GM12875 (cell line): ENCODE data around the gene RPTOR.

Experiments
- H3K4me3 ChIP-seq: one replicate; pipeline ENCODE4 v1.5.1; 2011; ENCODE audit warnings: low read depth, low read length, control low read depth
- TF ChIP-seq, protein P1 (sequence below): IDR thresholded peaks from 2 replicates; pipeline ENCODE4 v1.5.1; 2011; ENCODE audit warnings: low read depth, mild to moderate bottlenecking, control low read depth, inconsistent platforms, low read length, moderate library complexity, borderline replicate concordance; ENCODE audit not compliant: insufficient read depth

RPTOR gene

GRCh38 chr17:80921741-80922579, 377.3 kb downstream of the RPTOR start:
- TF ChIP-seq, protein P1, sequence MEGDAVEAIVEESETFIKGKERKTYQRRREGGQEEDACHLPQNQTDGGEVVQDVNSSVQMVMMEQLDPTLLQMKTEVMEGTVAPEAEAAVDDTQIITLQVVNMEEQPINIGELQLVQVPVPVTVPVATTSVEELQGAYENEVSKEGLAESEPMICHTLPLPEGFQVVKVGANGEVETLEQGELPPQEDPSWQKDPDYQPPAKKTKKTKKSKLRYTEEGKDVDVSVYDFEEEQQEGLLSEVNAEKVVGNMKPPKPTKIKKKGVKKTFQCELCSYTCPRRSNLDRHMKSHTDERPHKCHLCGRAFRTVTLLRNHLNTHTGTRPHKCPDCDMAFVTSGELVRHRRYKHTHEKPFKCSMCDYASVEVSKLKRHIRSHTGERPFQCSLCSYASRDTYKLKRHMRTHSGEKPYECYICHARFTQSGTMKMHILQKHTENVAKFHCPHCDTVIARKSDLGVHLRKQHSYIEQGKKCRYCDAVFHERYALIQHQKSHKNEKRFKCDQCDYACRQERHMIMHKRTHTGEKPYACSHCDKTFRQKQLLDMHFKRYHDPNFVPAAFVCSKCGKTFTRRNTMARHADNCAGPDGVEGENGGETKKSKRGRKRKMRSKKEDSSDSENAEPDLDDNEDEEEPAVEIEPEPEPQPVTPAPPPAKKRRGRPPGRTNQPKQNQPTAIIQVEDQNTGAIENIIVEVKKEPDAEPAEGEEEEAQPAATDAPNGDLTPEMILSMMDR: no peak
- no peak overlapping the region for H3K4me3 ChIP-seq

DNA sequence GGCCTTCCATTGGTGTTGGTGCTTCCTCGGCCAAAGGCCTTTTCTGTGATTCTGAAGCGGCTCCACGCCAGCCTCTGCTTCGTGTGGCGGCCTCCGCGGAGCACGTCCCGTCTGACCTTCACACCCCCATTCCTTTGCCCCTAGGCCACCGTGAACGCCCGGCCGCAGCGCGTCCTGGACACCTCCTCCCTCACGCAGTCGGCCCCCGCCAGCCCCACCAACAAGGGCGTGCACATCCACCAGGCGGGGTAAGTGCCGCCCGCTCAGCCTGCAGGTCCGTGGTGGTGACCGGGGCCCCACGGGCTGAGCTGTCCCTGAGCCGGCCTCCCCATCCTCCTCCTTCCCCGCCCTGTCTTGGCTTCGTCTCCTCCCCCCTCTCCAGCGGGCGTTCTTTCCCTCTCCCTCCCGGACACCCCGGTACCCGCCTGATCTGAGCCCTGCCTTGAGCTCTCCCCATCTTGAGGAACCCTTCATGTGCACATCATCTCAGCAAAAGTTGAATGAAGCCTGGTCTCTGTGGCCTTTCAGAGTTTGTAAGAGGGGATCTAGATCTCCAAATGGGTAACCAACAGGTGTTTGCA, 378.0 kb downstream of the RPTOR start:
- TF ChIP-seq, protein P1: no peak
- no peak overlapping the region for H3K4me3 ChIP-seq

GRCh38 chr17:80923211-80924110, 378.8 kb downstream of the RPTOR start:
- TF ChIP-seq, protein P1: no peak
- no peak overlapping the region for H3K4me3 ChIP-seq

DNA sequence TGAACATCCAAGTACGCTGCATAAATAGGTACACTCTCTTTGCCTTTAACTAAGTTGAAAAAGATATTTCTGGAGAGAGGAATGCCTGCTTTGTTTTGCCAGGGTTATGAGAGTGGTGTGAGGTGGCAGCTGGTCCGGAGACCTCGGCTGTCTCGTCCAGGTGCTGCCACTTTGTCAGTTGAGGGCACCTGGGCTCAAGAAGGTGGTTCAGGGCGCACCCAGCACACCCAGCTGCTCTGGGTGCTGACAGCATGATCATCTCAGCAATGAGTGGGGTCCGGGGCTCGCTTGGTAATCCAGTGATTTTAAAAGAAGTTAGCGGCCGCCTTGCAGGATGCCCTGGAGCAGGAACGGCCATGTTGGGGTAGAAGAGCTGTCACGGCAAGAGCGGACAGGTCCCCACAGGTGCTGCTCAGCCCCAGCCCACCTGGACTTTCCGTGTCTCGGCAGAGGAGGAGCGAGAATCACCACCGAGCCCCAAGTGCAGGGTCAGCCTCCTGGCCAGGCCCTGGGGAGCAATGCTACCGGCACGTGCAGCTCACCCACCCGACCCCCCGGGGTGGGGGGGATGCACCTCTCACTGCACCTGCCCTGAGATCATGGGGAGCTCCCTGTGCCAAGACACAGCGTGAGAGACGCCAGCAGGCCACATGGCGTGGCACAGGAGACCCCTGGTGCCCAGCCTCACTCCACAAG, 379.6 kb downstream of the RPTOR start:
- TF ChIP-seq, protein P1: no peak
- H3K4me3 ChIP-seq: no peak overlapping the region

- no peak overlapping the region for H3K4me3 ChIP-seq
- TF ChIP-seq, protein P1: no peak
Measured at GRCh38 chr17:80924807-80925610, 380.4 kb downstream of the RPTOR start.
